HPDE6-E6E7 (cell line): ENCODE data around the gene CMIP.

Source experiments
- DNase-seq: peaks from one replicate; pipeline ENCODE4 v3.0.0; 2011; ENCODE audit warnings: missing footprints; ENCODE audit errors: extremely low spot score

The CMIP gene

DNA sequence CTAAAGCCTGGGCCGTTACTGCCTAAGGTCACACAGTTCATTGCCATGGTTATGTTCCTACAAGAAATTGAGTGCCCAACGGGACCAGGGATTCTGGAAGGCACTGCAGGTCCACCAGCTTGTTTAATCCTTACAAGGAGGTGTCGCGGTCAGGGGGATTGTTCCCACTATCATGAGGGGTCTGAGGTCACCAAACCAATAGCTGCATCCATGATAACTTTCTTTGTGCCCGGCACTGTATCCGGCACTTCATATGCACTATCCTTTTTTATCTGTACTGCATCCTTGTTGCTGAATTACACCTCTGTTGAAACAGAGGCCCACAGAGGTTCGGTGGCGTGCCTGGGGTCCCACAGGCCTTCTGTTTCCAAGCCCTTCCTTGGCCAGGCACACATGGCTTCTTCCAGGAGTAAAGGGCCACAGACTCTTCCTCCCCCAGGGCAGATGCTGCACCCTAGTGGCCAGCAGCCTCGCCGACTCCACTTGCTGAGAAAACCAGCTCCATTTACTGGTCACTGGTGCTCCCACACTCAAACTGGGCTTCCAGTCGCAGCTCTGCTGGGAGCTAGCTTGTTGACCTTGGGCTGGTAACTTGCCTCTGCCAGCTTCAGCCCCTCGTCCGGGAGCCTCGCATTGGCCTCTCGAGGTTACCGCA lies 252.5 kb downstream of the CMIP start:
- DNase-seq = peak; percentile 66

DNA sequence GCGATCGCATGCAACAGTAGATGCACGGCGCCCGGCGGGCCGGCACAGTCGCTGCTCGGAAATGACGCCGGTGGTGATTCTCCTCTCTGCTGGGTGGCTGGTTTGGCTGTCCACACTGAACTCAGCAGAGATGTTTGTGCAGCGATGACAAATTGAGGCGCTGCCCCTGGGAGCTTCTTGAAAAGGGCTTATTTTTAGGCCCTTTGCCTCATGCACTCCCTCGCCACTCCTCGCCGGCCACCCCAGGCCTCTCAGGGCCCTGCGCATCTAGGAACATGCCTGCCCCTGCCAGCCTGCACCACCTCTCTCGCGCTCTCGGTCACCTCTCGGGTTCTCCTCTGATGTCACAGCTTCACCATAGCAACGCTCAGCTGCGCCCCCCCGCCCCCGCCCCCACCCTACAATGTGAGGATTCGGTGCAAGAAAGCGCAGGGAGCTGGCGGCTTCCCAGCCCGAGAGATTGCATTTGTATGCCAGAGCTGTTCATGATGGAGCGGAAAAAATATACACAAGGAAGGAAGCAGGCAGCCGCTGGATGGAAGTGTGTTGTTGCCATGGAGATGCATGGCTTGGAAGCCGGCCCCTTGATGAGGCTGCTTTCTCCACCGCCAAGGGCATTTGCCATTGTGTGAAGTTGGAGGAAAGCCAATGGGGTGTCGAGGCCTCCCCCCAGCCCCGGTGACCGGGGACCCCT lies 253.2 kb downstream of the CMIP start:
- DNase-seq = no peak

DNA sequence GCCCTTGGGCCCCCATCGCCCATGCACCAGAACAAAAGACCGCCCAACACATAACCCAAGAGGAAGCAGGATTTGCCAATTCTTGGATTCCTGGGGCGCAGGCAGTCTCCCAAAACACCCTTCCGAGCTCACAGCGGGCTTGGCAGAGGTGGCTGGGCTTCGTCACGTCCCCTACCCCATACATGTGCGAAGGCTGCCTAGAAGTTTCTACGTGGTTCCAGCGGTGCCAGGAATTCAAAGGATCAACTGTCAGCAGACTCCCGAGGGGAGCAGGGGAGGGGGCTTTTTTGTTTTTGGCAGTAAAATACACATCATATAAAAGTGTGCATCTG lies 253.7 kb downstream of the CMIP start:
- DNase-seq = no peak

DNA sequence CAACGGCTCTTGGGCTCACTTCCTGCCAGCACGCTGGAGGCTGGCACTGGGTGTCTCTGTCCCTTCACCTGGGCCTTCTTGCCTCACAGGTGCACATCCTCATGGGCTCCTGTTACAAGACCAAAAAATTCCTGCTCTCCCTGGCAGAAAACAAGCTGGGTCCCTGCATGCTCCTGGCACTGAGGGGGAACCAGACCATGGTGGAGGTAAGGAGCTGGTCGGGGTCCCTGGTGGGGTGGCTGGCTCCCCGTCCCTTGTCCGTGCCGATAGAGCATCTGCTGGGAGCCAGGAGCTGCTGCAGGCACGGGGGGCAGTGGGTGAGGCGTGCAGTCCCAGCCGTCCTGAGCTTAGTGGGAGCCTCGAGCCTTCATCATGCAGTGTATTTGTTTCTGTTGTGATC lies 255.0 kb downstream of the CMIP start:
- no peak for DNase-seq

DNA sequence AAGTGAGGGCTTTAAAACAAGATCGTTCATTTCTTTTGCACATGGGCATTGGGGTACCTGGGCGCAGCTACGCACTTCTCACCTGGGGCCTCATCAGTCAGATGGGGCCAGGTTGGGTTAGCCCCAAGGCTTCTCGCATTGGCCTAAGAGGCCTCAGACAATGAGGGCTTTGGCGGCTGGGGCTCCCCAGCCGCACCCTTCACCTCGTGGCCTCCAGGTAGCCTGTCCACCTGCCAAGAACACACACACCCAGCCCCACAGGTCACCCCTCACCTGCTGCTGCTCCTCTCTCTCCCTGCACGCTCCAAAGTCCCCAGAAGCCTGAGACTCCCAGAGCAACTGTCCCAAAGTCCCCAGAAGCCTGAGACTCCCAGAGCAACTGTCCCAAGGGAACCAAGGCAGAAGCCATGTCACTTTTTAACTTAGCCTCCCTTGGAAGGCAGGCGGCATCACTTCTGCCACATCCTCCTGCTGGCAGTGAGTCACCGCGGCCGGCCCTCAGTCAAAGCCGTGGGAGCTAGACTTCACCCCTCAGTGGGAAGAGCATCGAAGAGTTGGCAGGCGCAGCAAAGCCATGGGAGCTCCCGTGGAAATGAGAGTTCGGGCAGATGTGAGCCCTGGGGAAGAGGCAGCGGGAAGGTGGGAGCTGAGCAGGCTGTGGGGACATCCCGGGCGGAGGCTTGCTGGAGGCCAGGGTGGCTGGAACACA lies 255.6 kb downstream of the CMIP start:
- no peak for DNase-seq

DNA sequence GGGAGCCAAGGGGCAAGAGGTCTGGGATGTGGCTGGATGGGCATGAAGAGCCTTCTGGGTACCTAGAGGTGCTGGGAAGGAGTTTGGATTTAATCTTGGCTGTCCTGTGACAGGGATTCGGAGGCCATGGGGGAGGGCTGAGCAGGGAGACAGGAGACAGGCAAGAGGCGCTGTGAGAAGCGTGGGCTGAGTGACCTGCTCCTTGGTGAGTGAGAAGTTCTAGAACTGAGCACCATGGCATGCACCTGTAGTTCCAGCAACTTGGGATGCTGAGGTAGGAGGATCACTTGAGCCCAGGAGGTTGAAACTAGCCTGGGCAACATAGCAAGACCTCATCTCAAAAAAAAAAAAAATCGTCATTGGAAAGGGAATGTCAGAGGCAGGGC lies 256.2 kb downstream of the CMIP start:
- no peak for DNase-seq

DNA sequence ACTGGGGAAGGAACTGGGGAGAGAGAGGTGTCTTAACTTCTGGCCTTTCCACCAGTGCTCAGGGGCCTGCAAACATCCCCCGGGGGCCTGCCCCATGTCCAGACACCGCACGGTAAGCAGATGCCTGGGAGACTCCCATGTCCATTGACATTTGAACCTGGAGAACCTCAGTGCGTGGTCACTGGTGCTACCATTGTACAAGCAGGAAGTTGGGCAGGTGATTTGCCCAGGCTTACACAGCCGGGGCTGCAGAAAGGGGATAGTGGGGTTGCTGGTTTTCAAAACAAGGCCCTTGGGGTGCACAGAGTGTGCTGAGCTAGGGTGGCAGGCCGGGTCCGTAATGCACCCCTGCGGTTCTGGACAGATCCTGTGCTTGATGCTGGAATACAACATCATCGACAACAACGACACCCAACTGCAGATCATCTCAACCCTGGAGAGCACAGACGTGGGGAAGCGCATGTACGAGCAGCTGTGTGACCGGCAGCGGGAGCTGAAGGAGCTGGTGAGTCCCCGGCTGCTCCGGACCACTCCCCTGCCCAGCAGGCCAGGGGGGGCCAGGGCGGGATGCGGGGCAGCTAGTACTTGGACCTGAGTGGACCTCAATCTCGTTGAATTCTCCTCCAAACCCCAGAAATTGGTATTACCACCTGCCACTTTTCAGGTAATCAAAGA lies 256.8 kb downstream of the CMIP start:
- no peak for DNase-seq

DNA sequence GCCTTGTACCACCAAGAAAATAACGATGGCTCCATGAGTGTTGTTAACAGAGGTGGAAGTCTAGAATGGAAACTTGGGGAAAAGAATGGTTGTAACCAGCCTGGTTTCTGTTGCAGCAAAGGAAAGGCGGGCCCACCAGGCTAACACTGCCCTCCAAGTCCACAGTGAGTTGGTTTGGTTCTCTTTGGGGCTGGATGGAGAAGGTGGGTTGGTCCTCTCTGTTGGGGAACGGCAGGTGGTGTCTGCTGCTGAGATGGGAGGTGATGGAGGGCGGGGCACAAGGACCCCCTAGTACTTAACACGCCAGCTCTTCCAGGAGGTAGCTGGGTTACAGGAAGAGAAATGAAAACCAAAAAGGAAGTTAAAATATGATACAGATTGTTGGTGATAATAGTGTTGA lies 257.9 kb downstream of the CMIP start:
- no peak for DNase-seq

DNA sequence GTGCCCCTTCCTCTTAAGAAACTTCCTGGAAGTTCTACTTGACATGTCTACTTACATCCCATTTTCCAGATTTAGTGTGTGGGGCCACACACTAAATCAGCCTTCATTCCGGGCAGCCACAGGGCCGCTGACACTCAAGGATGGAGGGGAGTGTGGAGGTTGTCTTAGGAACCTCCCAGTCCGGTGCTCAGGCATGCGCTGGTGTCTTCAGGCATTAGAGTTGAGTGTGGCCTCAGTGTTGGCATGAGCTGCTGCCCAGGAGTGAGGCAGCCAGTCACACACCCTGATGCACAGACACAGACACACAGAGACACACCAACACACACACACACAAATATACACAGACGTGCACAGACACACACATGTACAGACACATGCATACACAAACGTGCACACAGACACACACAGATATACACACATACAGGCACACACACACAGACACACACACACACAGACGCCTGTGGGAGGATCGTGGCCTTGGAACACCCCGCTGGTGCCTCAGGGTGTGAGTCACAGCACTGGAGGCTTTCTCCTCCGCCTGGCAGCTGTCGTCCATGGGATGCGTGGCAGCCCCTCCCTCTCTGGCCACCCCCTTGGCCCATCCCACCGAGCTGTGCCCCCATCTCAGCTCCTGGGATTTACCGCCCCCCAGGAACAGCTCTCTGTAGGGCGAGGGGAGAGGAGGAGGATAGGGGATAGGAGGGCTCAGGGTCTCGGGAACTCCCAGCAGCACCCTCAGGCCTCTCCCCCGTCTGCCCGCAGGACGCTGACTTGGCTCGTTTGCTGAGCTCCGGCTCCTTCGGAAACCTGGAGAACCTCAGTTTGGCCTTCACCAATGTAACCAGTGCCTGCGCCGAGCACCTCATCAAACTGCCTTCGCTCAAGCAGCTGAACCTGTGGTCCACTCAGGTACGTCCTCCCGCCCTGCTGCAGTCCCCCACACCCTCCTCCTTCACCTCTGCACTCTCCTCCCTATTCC lies 258.9 kb downstream of the CMIP start:
- no peak for DNase-seq

DNA sequence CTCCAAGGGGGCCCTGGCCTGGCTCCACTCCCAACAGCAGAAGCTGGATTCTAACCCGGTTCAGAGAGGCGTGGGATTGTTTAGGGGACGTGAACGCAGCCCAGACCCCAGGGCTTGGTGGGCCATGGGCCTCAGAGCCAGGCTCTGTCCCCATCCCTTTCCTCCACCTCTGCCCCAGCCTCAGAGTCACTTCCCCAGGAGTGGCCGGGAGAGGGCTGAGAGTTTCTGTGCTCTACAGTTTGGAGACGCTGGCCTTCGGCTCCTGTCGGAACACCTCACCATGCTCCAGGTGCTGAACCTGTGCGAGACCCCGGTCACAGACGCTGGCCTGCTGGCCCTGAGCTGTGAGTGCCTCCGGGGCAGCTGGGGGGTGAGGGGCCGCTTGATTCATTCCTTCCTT lies 260.7 kb downstream of the CMIP start:
- no peak for DNase-seq

DNA sequence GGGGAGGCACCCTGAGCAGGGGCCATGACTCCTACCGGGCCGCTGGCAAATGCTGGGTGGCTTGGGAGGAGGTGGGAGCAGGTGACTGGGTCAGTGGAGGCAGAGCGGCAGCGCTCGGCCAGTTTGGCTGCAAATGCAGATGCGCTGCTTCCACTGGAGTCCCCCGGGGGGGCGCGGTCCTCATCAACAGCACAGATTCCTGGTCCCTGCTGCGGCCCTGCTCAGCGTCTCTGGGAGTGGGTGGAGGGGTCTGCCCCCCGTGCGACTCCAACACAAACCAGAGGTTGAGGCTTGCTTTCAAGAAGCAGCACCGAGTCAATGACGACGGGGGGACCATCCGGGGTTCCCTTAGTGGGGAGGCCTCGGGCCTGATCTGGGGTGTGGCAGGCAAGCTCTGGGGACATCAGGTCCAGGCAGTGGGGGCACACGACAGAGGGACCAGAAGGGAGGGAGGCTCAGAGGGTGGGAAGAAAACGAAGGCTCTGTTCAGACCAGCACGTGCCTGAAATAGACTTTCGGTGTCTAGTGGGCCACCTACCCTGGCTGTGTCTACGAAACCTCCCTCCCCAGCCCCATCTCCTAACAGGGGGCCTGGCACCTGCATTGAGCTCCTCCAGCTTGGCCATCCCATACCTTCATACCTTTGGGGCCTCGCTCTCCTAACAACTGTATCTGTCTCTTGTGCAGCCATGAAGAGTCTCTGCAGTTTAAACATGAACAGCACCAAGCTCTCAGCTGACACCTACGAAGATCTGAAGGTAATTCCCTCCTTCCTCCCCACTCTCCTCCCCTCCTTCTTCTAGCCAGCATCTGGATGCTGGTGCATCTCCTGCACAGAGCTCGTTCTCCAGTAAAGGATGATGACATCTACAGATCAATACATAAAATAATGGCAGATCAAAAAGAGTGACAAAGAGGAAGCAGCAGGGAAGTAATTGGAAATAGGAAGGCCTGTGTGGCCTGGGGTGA lies 262.0 kb downstream of the CMIP start:
- no peak for DNase-seq

DNA sequence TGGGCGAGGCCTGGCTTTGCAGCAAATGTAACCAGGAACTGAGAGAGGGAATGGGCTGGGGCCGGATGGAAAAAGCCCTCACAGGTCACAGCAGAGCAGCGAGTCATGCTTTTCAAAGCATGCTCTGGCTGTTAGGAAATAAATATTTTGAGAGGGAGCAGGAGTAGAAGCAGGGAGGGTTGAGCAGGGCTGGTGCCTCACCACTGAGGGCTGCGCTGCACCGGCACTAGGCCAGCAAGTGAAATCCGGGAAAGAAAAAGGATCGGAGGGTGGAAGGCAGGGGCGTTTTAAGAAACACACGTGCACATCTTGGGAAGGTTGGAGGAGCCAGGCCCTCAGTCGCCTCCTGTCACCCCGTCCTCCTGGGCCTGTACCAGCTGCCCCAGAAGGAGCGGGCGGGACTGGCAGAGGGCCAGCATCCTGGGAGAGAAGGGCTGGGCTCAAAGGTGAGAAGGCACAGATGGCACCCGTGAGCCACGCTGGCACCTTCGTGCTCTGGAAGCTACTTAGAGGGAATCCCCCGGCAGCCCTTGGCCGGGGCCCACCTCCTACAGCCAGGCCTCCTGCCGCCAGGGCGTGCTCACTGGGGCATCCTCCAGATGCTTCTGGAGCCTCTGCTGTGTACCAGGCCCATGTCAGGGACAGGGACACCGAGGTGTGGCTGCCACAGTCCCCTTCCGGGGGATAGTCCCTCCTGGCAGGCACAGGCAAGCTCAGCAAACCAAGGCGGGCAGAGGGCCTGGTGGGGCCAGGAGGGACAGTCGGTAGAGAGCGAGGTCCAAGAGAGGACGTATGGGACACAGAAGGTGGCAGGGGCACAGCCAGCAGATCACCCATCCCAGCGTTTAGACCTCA lies 263.0 kb downstream of the CMIP start:
- DNase-seq = no peak

DNA sequence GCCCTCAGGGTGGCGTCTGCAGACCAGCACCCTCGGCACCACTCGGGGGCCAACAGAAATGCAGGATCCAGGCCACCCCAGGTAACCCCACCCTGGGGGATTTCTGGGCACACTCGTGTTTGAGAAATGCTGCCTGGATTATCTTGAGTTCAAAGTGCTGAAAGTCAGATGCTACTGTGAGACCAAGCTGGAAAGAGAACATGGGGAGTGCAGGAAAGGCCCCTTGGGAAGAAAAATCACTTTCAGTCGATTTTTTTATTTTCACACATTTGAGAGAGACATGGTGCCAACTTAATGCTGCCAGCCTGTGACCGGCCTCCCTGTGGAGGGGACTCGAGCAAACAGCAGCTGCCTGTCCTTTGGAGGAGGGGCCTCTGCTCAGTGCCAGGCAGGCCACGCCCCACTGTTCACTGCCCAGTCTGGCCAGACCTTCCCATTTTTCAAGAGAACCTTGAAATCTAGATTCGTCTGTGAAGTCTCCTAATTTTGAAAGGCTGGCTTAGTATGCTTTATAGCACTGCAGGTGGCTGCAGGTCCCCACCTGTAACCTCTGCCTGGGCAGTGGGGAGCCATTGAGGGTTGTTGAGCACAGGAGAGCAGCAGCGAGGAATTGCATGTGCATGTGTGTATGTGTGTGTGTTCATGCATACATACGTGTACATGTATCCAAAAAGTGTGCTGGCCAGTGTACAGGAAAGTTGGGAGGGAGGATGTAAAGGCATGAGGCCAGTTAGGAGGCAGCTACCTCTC lies 263.8 kb downstream of the CMIP start:
- DNase-seq = no peak

DNA sequence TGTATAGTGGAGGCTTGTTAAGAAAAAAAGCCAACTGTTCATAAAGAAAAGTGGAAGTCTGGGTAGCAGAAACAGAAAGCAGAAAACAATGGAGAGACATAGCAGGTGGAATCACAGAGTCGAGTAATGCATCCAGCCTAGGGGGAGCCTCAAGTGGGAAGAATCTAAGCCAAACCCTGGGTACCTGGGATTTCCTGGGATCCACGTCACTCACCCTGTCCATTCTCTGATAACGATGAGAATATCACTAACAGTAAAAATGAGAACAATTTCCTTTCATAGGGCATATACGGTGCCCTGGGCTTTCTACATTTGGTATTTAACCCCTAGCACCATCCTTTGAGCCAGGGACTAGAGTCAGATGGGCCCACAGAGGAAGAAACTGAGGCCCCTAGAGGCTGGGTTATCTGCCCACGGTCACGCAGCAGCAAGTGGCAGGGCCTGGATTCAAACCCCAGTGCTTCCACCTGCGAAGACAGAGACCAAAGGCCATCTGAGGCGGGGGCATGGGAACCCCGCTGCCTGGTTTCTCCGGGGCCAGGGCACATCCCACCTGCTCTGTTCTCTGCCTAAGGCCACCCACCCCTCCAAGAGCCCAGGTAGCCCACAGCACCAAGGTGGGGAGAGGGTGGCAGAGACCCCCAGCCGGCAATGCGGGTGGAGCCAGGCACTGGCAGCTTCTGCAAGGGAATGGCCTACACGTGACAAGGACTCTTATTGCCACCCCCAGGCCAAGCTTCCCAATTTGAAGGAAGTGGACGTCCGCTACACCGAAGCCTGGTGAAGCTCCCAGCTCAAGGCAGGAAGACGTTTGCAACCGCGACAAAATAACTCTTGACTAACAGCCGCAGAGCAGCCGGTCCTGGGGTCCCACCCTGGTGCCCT lies 264.6 kb downstream of the CMIP start:
- DNase-seq = no peak

DNA sequence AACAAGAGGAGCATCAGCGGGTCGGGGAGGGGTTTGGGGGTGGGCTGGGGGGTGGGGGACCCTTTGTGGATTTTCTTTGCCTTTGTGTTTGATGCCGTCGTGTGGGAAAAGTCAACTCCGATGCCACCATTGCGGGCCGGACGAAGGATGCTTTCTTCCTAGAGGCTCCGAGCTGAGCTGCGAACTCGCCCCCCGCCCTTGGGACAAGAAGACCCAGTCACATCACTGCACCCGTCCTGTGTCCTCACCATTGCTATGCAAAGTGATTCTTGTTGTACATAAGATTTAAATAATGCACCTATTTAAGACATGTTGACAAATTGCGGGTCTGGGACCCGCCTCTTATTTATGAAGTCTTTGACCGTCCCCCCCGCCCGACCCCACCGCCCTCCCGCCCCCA lies 265.4 kb downstream of the CMIP start:
- DNase-seq = no peak

DNA sequence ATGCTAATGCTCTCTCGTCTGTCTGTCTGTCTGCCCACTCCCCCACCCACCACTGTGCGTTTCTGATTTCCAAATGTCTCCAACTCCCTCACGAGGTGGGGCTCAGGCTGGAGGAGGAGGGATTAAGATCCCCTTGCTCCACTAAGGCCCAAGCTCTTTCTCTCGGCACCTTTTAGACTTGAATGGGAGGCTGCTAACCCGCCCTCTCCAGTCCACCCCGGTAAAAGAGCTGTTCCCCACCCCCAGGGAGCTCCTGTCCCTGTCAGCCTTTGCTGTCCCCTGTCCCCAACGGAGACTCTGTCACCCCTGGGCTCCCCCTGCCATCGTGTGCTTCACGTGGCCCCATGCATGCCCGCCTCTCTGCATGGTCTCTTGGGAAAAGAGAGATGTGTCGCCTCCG lies 266.0 kb downstream of the CMIP start:
- no peak for DNase-seq

DNA sequence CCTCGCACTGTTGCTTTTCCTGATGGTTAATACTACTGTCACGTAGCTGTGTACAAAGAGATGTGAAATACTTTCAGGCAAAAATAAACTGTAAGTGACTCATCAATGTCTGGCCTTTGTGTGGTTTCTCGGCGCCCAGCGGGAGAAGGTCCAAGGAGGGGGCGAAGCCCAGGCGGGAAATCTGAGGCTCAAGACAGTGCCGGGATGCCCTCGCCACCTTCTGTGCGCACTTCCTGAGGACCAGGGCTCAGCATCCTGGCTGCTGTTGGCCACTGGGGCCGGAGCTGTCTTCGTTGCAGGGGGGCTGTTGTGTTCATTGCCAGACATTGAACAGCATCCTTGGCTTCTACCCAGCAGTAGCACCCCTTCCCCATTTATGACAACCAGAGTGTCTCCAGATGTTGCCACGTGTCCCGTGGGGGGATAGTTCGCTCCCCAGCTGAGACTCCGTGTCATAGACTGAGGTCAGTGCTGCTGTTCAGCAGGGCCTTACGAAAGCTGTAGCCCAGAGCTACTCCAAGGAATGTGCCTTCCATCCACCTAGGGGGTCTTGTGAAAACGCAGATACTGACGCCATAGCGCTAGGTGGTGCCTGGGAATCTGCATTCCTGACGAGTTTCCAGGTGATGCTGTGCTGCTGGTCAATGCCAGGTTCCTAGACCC lies 267.2 kb downstream of the CMIP start:
- peak; percentile 93 for DNase-seq
